Gastroesophageal sphincter (tissue), 3 donors: ENCODE measurements around the gene CYB561A3.

ENCODE experiments used
- EP300 ChIP-seq: sonication (generic); formaldehyde crosslinking; IDR thresholded peaks from one replicate; pipeline ENCODE4 v1.6.1; 2017; ENCODE audit warnings: antibody characterized with exemption, mild to moderate bottlenecking
- POLR2A ChIP-seq, 2 donors: fragments of 450-650 bp; IDR thresholded peaks; one replicate each; pipeline ENCODE4 v1.6.1; 2017; ENCODE audit warnings: antibody characterized with exemption in 2 of 2, mild to moderate bottlenecking in 2 of 2, moderate library complexity in 1 of 2
- POLR2AphosphoS5 ChIP-seq: sonication (generic); formaldehyde crosslinking; IDR thresholded peaks from one replicate; pipeline ENCODE4 v1.6.1; 2017; ENCODE audit warnings: antibody characterized with exemption
- TF ChIP-seq, protein P1 (sequence below), 4 experiments: fragments of 200-600 bp in 2 of 4; fragments of 450-650 bp in 2 of 4; sonication (generic) in 1 of 4; IDR thresholded peaks; one replicate each; pipeline ENCODE4 v1.5.1; 2017 to 2019; ENCODE audit warnings: antibody characterized with exemption in 4 of 4, mild to moderate bottlenecking in 2 of 4, moderate library complexity in 2 of 4

DNA sequence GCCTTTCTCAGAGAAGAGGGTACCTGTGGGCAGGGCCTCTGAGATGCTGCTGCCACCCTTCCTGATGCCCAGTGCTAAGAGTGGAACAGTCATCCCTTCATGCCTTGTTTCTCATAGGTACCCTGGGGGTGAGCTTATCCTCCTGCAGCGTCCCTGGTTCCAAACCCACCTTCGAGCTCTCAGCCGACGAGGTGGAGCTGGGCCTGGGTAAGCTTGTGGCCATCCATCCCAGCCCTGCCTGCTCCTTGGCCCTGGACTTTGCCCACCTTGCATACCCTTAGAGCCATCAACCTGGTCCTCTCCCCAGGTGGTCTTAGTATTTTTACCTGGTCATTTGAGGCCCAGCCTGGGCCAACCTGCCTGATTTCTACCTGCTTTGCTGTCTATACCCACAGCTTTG is 20.0 kb downstream of the CYB561A3 start:
- TF ChIP-seq, protein P1, sequence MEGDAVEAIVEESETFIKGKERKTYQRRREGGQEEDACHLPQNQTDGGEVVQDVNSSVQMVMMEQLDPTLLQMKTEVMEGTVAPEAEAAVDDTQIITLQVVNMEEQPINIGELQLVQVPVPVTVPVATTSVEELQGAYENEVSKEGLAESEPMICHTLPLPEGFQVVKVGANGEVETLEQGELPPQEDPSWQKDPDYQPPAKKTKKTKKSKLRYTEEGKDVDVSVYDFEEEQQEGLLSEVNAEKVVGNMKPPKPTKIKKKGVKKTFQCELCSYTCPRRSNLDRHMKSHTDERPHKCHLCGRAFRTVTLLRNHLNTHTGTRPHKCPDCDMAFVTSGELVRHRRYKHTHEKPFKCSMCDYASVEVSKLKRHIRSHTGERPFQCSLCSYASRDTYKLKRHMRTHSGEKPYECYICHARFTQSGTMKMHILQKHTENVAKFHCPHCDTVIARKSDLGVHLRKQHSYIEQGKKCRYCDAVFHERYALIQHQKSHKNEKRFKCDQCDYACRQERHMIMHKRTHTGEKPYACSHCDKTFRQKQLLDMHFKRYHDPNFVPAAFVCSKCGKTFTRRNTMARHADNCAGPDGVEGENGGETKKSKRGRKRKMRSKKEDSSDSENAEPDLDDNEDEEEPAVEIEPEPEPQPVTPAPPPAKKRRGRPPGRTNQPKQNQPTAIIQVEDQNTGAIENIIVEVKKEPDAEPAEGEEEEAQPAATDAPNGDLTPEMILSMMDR (IDR thresholded peaks at IDR 0.05) = no peak
- TF ChIP-seq POLR2A (IDR thresholded peaks at IDR 0.05) (no peak), POLR2AphosphoS5 (no peak), EP300 (no peak)
